ENCODE measurements around the gene TIMM8A.

The TIMM8A gene
- 2.6 to 3.8 (median 3.5) reads per million in 3 donors for total RNA-seq

DNA sequence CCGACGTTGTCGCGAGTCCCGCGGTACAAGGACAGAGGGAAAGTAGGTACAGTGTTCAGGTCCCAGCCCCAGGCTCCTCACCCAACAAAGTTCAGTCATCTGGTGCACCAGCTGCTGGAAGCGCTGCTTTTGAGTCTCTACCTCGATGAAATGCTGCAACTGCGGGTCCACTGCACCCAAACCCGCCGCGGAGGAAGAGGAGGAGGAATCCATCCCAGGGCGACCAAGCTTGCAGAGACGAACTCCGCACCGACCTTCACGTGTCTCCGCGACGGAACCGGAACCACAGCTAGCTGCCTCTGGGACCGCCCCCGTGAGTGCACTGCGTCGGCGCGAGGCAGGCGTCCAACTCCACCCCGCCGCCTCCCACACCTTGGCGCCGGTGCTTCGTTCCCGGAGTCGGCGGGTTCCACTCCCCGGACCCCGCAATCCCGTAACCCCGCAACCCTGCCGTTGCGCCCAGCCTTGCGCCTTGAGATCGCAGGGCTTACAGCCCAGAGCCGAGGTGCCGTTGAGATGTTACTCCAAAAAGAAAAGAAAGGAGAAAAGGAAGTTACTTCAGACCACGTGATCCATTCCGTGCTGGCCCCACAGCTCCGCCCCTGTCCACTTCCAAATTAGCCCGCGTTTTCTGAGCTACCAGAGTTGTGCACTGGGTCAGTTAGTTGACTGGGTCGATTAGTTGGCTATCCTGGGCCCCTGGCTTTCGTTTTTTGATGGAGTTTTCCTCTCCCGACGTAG, at the start of gene TIMM8A:
Gene TIMM8A, minus strand, starts transcription at position 291 of the 741 bp plus-strand sequence. Its CDS starts 78 bp downstream, at position 213.
- H3K27me3 ChIP-seq (replicated peaks; ENCODE audit: control insufficient read depth, insufficient read depth, low read length, poor library complexity, severe bottlenecking): no peaks in the 10 kb centered on the region
- H3K9me3 ChIP-seq (ENCODE audit: control insufficient read depth, low read length): no peaks in the 10 kb centered on the region
- no peaks in the 10 kb centered on the region for H3K4me1 ChIP-seq (ENCODE audit: control insufficient read depth, insufficient read depth, low read length, poor library complexity, severe bottlenecking)
- peak within 1 kb of the TSS; percentile 81 for H3K4me3 ChIP-seq (ENCODE audit: insufficient read depth, low read depth, low read length, poor library complexity, severe bottlenecking)
- peak within 1 kb of the TSS; percentile 83 for H3K27ac ChIP-seq (ENCODE audit: insufficient read depth, low read length, poor library complexity, severe bottlenecking)
- H3K36me3 ChIP-seq (ENCODE audit: control insufficient read depth, insufficient read depth, low read length): no peaks in the 10 kb centered on the region
- peak; percentile 41 to 68 (median 66) for DNase-seq

GRCh38 chrX:101397779-101398178, 49.2 kb upstream of the TIMM8A start:
- Histone ChIP-seq H3K4me3 (ENCODE audit: insufficient read depth, low read depth, low read length, poor library complexity, severe bottlenecking) (no peak overlapping the region), H3K4me1 (ENCODE audit: control insufficient read depth, insufficient read depth, low read length, poor library complexity, severe bottlenecking) (no peaks in the 10 kb centered on the region), H3K36me3 (ENCODE audit: control insufficient read depth, insufficient read depth, low read length) (no peaks in the 10 kb centered on the region), H3K27ac (ENCODE audit: insufficient read depth, low read length, poor library complexity, severe bottlenecking) (no peak overlapping the region), H3K27me3 (replicated peaks; ENCODE audit: control insufficient read depth, insufficient read depth, low read length, poor library complexity, severe bottlenecking) (no peaks in the 10 kb centered on the region), H3K9me3 (ENCODE audit: control insufficient read depth, low read length) (no peaks in the 10 kb centered on the region)
- DNase-seq: no peak

DNA sequence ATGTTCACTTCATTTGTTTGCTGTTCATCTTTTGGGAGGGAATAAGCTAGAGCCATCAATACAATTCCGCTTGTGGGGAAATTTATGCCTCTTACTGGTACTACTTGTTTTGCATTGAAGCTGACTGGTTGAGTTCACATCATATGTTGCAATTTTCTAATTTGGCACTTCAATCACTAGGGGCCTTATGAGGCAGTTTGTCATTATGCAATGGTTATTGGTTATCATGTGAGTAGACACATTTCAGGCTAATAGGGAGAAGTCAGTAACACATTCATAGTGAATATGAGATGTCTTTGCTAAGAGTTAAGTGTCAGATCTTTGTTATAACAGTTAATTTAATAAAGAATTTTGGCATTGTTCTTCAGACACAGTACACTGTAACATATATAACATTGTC, 47.2 kb upstream of the TIMM8A start:
- no peak for DNase-seq
- Histone ChIP-seq H3K4me1 (ENCODE audit: control insufficient read depth, insufficient read depth, low read length, poor library complexity, severe bottlenecking) (no peaks in the 10 kb centered on the region), H3K27ac (ENCODE audit: insufficient read depth, low read length, poor library complexity, severe bottlenecking) (no peak overlapping the region), H3K36me3 (ENCODE audit: control insufficient read depth, insufficient read depth, low read length) (no peaks in the 10 kb centered on the region), H3K27me3 (replicated peaks; ENCODE audit: control insufficient read depth, insufficient read depth, low read length, poor library complexity, severe bottlenecking) (no peaks in the 10 kb centered on the region), H3K4me3 (ENCODE audit: insufficient read depth, low read depth, low read length, poor library complexity, severe bottlenecking) (no peak overlapping the region), H3K9me3 (ENCODE audit: control insufficient read depth, low read length) (no peaks in the 10 kb centered on the region)

DNA sequence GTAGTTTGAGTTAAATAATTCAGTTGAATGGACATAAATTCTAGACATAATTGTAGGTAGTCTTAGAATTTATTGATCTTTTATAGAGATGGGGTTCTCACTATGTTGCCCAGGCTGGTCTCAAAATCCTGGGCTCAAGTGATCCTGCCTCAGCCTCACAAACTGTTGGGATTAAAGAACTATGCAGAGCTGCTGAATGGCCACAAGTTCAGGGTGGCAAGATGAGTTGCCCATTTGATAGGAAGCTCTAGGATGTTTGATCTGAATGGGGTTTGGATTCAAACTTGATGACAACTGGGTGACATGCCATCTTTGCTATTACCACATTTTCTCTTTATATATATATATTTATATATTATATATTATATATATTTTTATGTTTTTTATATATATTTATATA, 45.8 kb upstream of the TIMM8A start:
- H3K4me1 ChIP-seq (ENCODE audit: control insufficient read depth, insufficient read depth, low read length, poor library complexity, severe bottlenecking): no peaks in the 10 kb centered on the region
- no peak for DNase-seq
- no peaks in the 10 kb centered on the region for H3K36me3 ChIP-seq (ENCODE audit: control insufficient read depth, insufficient read depth, low read length)
- no peaks in the 10 kb centered on the region for H3K27me3 ChIP-seq (replicated peaks; ENCODE audit: control insufficient read depth, insufficient read depth, low read length, poor library complexity, severe bottlenecking)
- H3K9me3 ChIP-seq (ENCODE audit: control insufficient read depth, low read length): no peaks in the 10 kb centered on the region
- H3K4me3 ChIP-seq (ENCODE audit: insufficient read depth, low read depth, low read length, poor library complexity, severe bottlenecking): no peak overlapping the region
- H3K27ac ChIP-seq (ENCODE audit: insufficient read depth, low read length, poor library complexity, severe bottlenecking): no peak overlapping the region

DNA sequence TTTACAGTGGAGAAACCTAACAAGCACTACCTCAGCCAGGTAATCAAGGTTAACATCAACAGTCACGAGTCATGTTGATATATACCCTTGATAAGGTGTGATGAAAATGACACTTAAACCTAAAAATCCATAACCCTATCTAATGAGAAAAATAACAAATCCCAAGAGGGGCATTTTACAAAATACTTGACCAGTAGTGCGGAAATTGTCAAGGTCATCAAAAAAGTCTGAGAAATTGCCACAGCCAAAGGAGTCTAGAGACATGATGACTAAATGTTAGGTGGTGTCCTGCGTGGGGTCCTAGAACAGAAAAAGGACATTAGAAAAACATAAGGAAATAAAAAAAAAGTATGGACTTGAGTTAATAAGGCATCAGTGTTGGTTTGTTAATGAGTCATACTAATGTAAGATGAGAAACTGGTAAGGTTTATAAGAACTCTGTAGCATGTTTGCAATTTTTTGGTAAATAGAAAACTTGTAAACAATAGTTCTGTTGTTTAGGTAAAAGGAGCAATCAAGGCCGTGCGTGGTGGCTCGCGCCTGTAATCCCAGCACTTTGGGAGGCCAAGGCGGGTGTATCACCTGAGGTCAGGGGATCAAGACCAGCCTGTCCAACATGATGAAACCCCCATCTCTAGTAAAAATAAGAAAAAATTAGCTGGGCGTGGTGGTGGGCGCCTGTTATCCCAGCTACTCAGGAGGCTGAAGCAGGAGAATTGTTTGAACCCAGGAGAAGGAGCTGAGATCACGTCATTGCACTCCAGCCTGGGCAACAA, 45.2 kb upstream of the TIMM8A start:
- no peak for DNase-seq
- Histone ChIP-seq H3K4me1 (ENCODE audit: control insufficient read depth, insufficient read depth, low read length, poor library complexity, severe bottlenecking) (no peaks in the 10 kb centered on the region), H3K4me3 (ENCODE audit: insufficient read depth, low read depth, low read length, poor library complexity, severe bottlenecking) (no peak overlapping the region), H3K27ac (ENCODE audit: insufficient read depth, low read length, poor library complexity, severe bottlenecking) (no peak overlapping the region), H3K27me3 (replicated peaks; ENCODE audit: control insufficient read depth, insufficient read depth, low read length, poor library complexity, severe bottlenecking) (no peaks in the 10 kb centered on the region), H3K9me3 (ENCODE audit: control insufficient read depth, low read length) (no peaks in the 10 kb centered on the region), H3K36me3 (ENCODE audit: control insufficient read depth, insufficient read depth, low read length) (no peaks in the 10 kb centered on the region)

DNA sequence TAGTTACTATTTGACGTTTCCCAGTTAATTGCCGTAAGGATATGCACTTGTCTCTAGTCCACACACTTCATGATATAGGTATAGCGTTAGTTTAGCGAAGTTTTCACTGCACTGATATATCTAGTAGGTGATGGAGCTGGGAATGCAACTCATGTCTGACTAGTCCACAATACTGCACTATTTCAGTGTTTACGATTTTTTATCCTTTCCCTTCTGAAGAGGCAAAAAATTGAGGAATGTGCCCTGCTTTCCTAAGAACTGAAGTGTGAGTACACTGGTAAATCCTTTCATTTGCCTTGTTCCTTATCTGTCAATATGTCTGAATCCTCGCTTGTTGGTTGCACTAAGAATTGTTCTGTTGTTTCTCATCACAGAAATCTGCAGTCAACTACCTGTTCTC, 43.3 kb upstream of the TIMM8A start:
- H3K9me3 ChIP-seq (ENCODE audit: control insufficient read depth, low read length): no peaks in the 10 kb centered on the region
- no peaks in the 10 kb centered on the region for H3K36me3 ChIP-seq (ENCODE audit: control insufficient read depth, insufficient read depth, low read length)
- peak overlapping the region; percentile 64 for H3K27ac ChIP-seq (ENCODE audit: insufficient read depth, low read length, poor library complexity, severe bottlenecking)
- DNase-seq: no peak
- no peaks in the 10 kb centered on the region for H3K27me3 ChIP-seq (replicated peaks; ENCODE audit: control insufficient read depth, insufficient read depth, low read length, poor library complexity, severe bottlenecking)
- H3K4me1 ChIP-seq (ENCODE audit: control insufficient read depth, insufficient read depth, low read length, poor library complexity, severe bottlenecking): no peaks in the 10 kb centered on the region
- no peak overlapping the region for H3K4me3 ChIP-seq (ENCODE audit: insufficient read depth, low read depth, low read length, poor library complexity, severe bottlenecking)

- DNase-seq: peak; percentile 68 to 71 (median 71)
- H3K36me3 ChIP-seq (ENCODE audit: control insufficient read depth, insufficient read depth, low read length): no peaks in the 10 kb centered on the region
- H3K9me3 ChIP-seq (ENCODE audit: control insufficient read depth, low read length): no peaks in the 10 kb centered on the region
- H3K4me3 ChIP-seq (ENCODE audit: insufficient read depth, low read depth, low read length, poor library complexity, severe bottlenecking): peak within 1 kb of the TSS; percentile 33
- no peaks in the 10 kb centered on the region for H3K27me3 ChIP-seq (replicated peaks; ENCODE audit: control insufficient read depth, insufficient read depth, low read length, poor library complexity, severe bottlenecking)
- no peaks in the 10 kb centered on the region for H3K4me1 ChIP-seq (ENCODE audit: control insufficient read depth, insufficient read depth, low read length, poor library complexity, severe bottlenecking)
- peak within 1 kb of the TSS; percentile 64 for H3K27ac ChIP-seq (ENCODE audit: insufficient read depth, low read length, poor library complexity, severe bottlenecking)
These were observed 42.4 kb upstream of the TIMM8A start, which contains the start of gene RPL36A for GRCh38 chrX:101390664-101391525. TSS of gene RPL36A (plus strand) at chrX:101391011. CDS start at chrX:101391044, 33 bp downstream.

DNA sequence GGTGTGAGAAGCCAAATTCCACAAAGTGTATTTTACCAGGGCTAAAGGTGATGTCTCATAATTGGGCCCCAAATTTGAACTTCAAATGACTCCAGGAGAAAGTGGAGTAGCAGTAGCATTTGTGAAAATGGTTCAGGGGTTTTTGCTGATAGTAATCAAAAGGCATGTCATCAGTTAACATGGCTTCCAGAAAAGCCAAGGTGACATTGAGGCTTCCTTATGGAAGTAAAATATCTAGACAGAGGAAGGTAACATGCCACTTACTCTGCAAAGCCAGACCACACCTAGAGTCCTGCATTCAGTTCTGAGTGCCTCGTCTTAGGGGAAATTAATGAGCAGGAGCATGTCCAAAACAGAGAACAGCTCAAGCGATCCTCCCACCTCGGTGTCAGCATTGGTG, 40.1 kb upstream of the TIMM8A start:
- Histone ChIP-seq H3K4me1 (ENCODE audit: control insufficient read depth, insufficient read depth, low read length, poor library complexity, severe bottlenecking) (no peaks in the 10 kb centered on the region), H3K36me3 (ENCODE audit: control insufficient read depth, insufficient read depth, low read length) (no peaks in the 10 kb centered on the region), H3K27me3 (replicated peaks; ENCODE audit: control insufficient read depth, insufficient read depth, low read length, poor library complexity, severe bottlenecking) (no peaks in the 10 kb centered on the region), H3K9me3 (ENCODE audit: control insufficient read depth, low read length) (no peaks in the 10 kb centered on the region), H3K4me3 (ENCODE audit: insufficient read depth, low read depth, low read length, poor library complexity, severe bottlenecking) (no peak overlapping the region), H3K27ac (ENCODE audit: insufficient read depth, low read length, poor library complexity, severe bottlenecking) (no peak overlapping the region)
- DNase-seq: no peak

DNA sequence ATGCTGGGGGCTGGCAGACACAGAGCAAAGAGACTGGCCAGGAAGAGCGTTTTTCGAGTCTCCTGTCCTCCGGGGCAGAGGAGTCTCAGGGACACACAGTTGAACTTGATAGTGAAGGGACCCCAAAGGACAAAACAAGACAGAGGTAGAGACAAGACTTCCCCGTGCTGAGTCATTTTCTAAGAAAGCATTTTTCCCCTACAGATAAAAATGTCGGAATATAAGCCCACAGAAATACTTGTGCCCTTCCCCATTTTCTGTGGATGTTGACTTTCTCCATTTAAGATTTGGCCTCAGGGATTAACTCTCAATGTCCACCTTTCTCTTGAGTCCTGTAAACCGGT, 38.0 kb upstream of the TIMM8A start:
- H3K4me3 ChIP-seq (ENCODE audit: insufficient read depth, low read depth, low read length, poor library complexity, severe bottlenecking): no peak overlapping the region
- no peak overlapping the region for H3K27ac ChIP-seq (ENCODE audit: insufficient read depth, low read length, poor library complexity, severe bottlenecking)
- H3K9me3 ChIP-seq (ENCODE audit: control insufficient read depth, low read length): no peaks in the 10 kb centered on the region
- H3K36me3 ChIP-seq (ENCODE audit: control insufficient read depth, insufficient read depth, low read length): no peaks in the 10 kb centered on the region
- no peak for DNase-seq
- no peaks in the 10 kb centered on the region for H3K27me3 ChIP-seq (replicated peaks; ENCODE audit: control insufficient read depth, insufficient read depth, low read length, poor library complexity, severe bottlenecking)
- no peaks in the 10 kb centered on the region for H3K4me1 ChIP-seq (ENCODE audit: control insufficient read depth, insufficient read depth, low read length, poor library complexity, severe bottlenecking)
